ENCODE data around the gene PDIA4.
"Not testable (repeated sequence)": the region's sequence is repeated elsewhere in the genome, so short reads cannot be mapped to it uniquely, and the experiment has no call there.

Gene PDIA4

GRCh38 chr7:149028346-149029109 is at the start of gene PDIA4:
PDIA4 (minus strand) TSS chr7:149028505; CDS start chr7:149028408, 97 bp downstream.
- DNase-seq: peak; percentile 97 to 99

- no peak for DNase-seq
Observed at GRCh38 chr7:149077594-149077993, 49.3 kb upstream of the PDIA4 start.

- no peak for DNase-seq
Observed at GRCh38 chr7:149075286-149075685, 47.0 kb upstream of the PDIA4 start.

GRCh38 chr7:149074116-149074885 is 46.0 kb upstream of the PDIA4 start:
- no peak for DNase-seq

- no peak for DNase-seq
Observed at GRCh38 chr7:149072438-149072775, 44.1 kb upstream of the PDIA4 start.

- no peak for DNase-seq
Observed at GRCh38 chr7:149071641-149072437, 43.5 kb upstream of the PDIA4 start.

- DNase-seq: no peak
Observed at GRCh38 chr7:149071182-149071635, 42.9 kb upstream of the PDIA4 start.

- no peak for DNase-seq
Observed at GRCh38 chr7:149070372-149071125, 42.2 kb upstream of the PDIA4 start.

- no peak for DNase-seq
Observed at GRCh38 chr7:149067869-149068268, 39.6 kb upstream of the PDIA4 start.

- DNase-seq: no peak
Observed at GRCh38 chr7:149063476-149063875, 35.2 kb upstream of the PDIA4 start.

- DNase-seq: not testable (repeated sequence)
Observed at GRCh38 chr7:149062217-149062899, 34.1 kb upstream of the PDIA4 start.

GRCh38 chr7:149060156-149060555 is 31.9 kb upstream of the PDIA4 start:
- no peak for DNase-seq

- no peak for DNase-seq
Observed at GRCh38 chr7:149053885-149054284, 25.6 kb upstream of the PDIA4 start.

- DNase-seq: no peak
Observed at GRCh38 chr7:149053384-149053783, 25.1 kb upstream of the PDIA4 start.

- DNase-seq: no peak
Observed at GRCh38 chr7:149050941-149051340, 22.6 kb upstream of the PDIA4 start.

GRCh38 chr7:149048805-149049204 is 20.5 kb upstream of the PDIA4 start:
- no peak for DNase-seq

GRCh38 chr7:149046416-149046815 is 18.1 kb upstream of the PDIA4 start:
- DNase-seq: no peak

GRCh38 chr7:149043936-149044335 is 15.6 kb upstream of the PDIA4 start:
- DNase-seq: no peak

- no peak for DNase-seq
Observed at GRCh38 chr7:149041350-149041749, 13.0 kb upstream of the PDIA4 start.

GRCh38 chr7:149038641-149039040 is 10.3 kb upstream of the PDIA4 start:
- DNase-seq: not testable (repeated sequence)

GRCh38 chr7:149036676-149037075 is 8.4 kb upstream of the PDIA4 start:
- DNase-seq: no peak

GRCh38 chr7:149031353-149031910 is 3.1 kb upstream of the PDIA4 start:
- DNase-seq: no peak

Measured in NCI-H446 (cell line).